ENCODE data around the gene OAS3.

- TF ChIP-seq CTCF (tag by site-specific recombination; IDR thresholded peaks at IDR 0.05) (no peak), ZNF776 (tag by site-specific recombination; IDR thresholded peaks at IDR 0.05; ENCODE audit: borderline replicate concordance) (no peak), ZNF513 (tag by site-specific recombination; IDR thresholded peaks at IDR 0.05) (no peak), ZBTB21 (tag by site-specific recombination; IDR thresholded peaks at IDR 0.05) (no peak), ZNF561 (tag by site-specific recombination; IDR thresholded peaks at IDR 0.05; ENCODE audit: borderline replicate concordance) (no peak), ZNF510 (tag by site-specific recombination; IDR thresholded peaks at IDR 0.05; ENCODE audit: insufficient replicate concordance) (no peak), ZBTB1 (tag by site-specific recombination; IDR thresholded peaks at IDR 0.05) (no peak), ZNF350 (tag by site-specific recombination; IDR thresholded peaks at IDR 0.05) (no peak), ZNF292 (tag by site-specific recombination; IDR thresholded peaks at IDR 0.05; ENCODE audit: borderline replicate concordance, low read depth) (no peak), ZBTB17 (tag by site-specific recombination; IDR thresholded peaks at IDR 0.05) (no peak), ZNF449 (tag by site-specific recombination; IDR thresholded peaks at IDR 0.05) (no peak)
These were observed 42.4 kb downstream of the OAS3 start for GRCh38 chr12:112980491-112981158.
